IPS-18c (cell line): ENCODE data around the gene ERVFRD-1.

ENCODE experiments used
- H3K4me3 ChIP-seq: 2 replicates; pipeline ENCODE4 v1.7.0; 2013; ENCODE audit warnings: low read depth, mild to moderate bottlenecking, low read length, moderate library complexity; ENCODE audit not compliant: insufficient read depth
- H3K9me3 ChIP-seq: one replicate; pipeline ENCODE4 v1.6.1; 2013; ENCODE audit warnings: mild to moderate bottlenecking, low read length, moderate library complexity; ENCODE audit not compliant: control insufficient read depth, insufficient read depth

ERVFRD-1 gene

GRCh38 chr6:11110921-11111768 is at the start of gene ERVFRD-1:
Gene ERVFRD-1, minus strand, starts transcription at chr6:11111725. Its CDS starts 6,415 bp downstream, at chr6:11105310.
- Histone ChIP-seq H3K9me3 (no peaks in the 10 kb centered on the region), H3K4me3 (no peak within 1 kb of the TSS)

GRCh38 chr6:11160199-11160598 is 48.7 kb upstream of the ERVFRD-1 start:
- Histone ChIP-seq H3K4me3 (no peak overlapping the region), H3K9me3 (no peaks in the 10 kb centered on the region)

GRCh38 chr6:11155589-11155988 is 44.1 kb upstream of the ERVFRD-1 start:
- H3K9me3 ChIP-seq, result no peaks in the 10 kb centered on the region
- no peak overlapping the region for H3K4me3 ChIP-seq

- no peak overlapping the region for H3K4me3 ChIP-seq
These were observed 41.9 kb upstream of the ERVFRD-1 start for GRCh38 chr6:11153447-11153846.

GRCh38 chr6:11152581-11152980 is 41.1 kb upstream of the ERVFRD-1 start:
- H3K4me3 ChIP-seq, result no peak overlapping the region
- H3K9me3 ChIP-seq, result no peaks in the 10 kb centered on the region

More at GRCh38 chr6:11153447-11153846, 41.9 kb upstream of the ERVFRD-1 start:
- no peaks in the 10 kb centered on the region for H3K9me3 ChIP-seq

GRCh38 chr6:11151488-11151887 is 40.0 kb upstream of the ERVFRD-1 start:
- no peak overlapping the region for H3K4me3 ChIP-seq
- no peaks in the 10 kb centered on the region for H3K9me3 ChIP-seq

- Histone ChIP-seq H3K9me3 (no peaks in the 10 kb centered on the region), H3K4me3 (no peak overlapping the region)
These were observed 38.0 kb upstream of the ERVFRD-1 start for GRCh38 chr6:11149551-11149950.

- H3K4me3 ChIP-seq, result no peak overlapping the region
- no peaks in the 10 kb centered on the region for H3K9me3 ChIP-seq
These were observed 34.7 kb upstream of the ERVFRD-1 start for GRCh38 chr6:11146117-11146826.

GRCh38 chr6:11144393-11144851 is 32.9 kb upstream of the ERVFRD-1 start:
- H3K4me3 ChIP-seq, result no peak overlapping the region
- no peaks in the 10 kb centered on the region for H3K9me3 ChIP-seq

- no peak overlapping the region for H3K4me3 ChIP-seq
- H3K9me3 ChIP-seq, result no peaks in the 10 kb centered on the region
These were observed 32.2 kb upstream of the ERVFRD-1 start for GRCh38 chr6:11143394-11144371.

- Histone ChIP-seq H3K9me3 (no peaks in the 10 kb centered on the region), H3K4me3 (no peak overlapping the region)
These were observed 30.9 kb upstream of the ERVFRD-1 start for GRCh38 chr6:11142296-11143027.

- no peaks in the 10 kb centered on the region for H3K9me3 ChIP-seq
- H3K4me3 ChIP-seq, result no peak overlapping the region
These were observed 29.8 kb upstream of the ERVFRD-1 start for GRCh38 chr6:11141295-11141694.

GRCh38 chr6:11140056-11140455 is 28.5 kb upstream of the ERVFRD-1 start:
- H3K4me3 ChIP-seq, result no peak overlapping the region
- H3K9me3 ChIP-seq, result no peaks in the 10 kb centered on the region

- Histone ChIP-seq H3K4me3 (no peak overlapping the region), H3K9me3 (no peaks in the 10 kb centered on the region)
These were observed 27.8 kb upstream of the ERVFRD-1 start for GRCh38 chr6:11139051-11139960.

- no peak overlapping the region for H3K4me3 ChIP-seq
- H3K9me3 ChIP-seq, result no peaks in the 10 kb centered on the region
These were observed 25.3 kb upstream of the ERVFRD-1 start for GRCh38 chr6:11136809-11137208.

GRCh38 chr6:11133281-11133680 is 21.8 kb upstream of the ERVFRD-1 start:
- H3K4me3 ChIP-seq, result no peak overlapping the region
- H3K9me3 ChIP-seq, result no peaks in the 10 kb centered on the region
